SHP77 treated with DMSO at 0.1 percent for 48 hours (cell line): ENCODE results near the gene WASF2.
"Not testable (repeated sequence)": the region's sequence is repeated elsewhere in the genome, so short reads cannot be mapped to it uniquely, and the experiment has no call there.

Source experiments
- DNase-seq: peaks from one replicate; lab custom pipeline; 2025; lab: John Stamatoyannopoulos, UW

Gene WASF2

GRCh38 chr1:27397749-27398148 lies 92.2 kb downstream of the WASF2 start:
- no peak for DNase-seq

- DNase-seq = no peak
Measured at GRCh38 chr1:27397110-27397509, 92.9 kb downstream of the WASF2 start.

GRCh38 chr1:27395441-27396195 lies 94.3 kb downstream of the WASF2 start:
- DNase-seq = no peak

DNA sequence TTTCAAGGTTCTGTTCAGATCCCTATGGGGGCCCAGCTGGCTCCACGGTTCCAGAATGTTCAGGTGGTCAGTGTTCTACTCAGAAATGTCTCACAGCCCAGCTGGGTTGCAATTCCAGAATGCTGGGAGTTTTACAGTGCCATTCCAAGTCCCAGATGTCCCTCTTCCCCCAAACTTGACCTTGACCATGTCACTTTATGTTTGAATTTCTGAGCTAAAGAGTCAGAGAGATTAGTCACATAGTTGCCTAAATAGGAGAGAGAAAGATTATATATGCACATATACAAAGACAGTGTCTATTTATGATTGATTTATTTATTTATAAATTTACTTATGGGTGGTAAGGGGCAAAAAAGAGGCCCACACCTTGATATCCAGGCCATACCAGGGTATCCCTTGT lies 95.0 kb downstream of the WASF2 start:
- DNase-seq = no peak

- DNase-seq = no peak
Measured at GRCh38 chr1:27394282-27394658, 95.7 kb downstream of the WASF2 start.

- no peak for DNase-seq
Measured at GRCh38 chr1:27393641-27394281, 96.2 kb downstream of the WASF2 start.

GRCh38 chr1:27392778-27393635 lies 97.0 kb downstream of the WASF2 start:
- DNase-seq = no peak

DNA sequence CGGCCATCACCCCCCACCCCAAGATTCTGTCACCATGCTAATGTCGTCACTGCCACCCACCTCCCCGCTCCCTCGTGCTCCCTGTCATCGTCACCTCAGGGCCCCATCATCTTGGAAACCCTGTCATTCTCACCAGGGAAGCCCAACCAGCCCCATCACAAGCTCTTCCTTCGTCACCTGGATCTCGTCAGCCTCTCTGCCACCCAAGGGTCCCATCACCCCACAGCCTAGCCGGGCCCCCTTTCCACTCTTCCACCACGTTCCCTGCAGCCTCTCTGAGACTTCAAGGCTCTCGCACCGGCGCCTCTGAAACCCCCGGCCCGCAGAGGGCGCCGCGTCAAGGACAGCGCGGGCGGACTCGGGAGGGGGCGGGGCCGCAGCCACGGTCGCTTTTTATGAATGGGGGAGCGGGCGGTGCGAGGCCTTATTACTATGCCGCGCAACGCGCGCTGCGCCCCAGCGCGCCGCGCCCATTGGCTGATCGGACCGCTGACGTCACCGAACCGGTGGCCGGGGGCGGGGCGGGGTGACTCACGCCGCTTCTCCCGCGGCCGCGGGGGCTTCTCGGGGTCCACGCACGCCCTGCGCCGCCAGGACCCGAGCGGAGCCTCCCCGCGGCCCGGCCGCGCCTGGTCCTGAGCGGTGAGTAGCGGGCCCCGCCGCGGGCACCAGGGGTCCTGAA lies 97.7 kb downstream of the WASF2 start, which contains the start of gene GPR3:
GPR3 (plus strand) TSS at position 527 of the 682 bp plus-strand sequence. CDS start 1,177 bp downstream, outside the sequence.
- peak; percentile 48 for DNase-seq

DNA sequence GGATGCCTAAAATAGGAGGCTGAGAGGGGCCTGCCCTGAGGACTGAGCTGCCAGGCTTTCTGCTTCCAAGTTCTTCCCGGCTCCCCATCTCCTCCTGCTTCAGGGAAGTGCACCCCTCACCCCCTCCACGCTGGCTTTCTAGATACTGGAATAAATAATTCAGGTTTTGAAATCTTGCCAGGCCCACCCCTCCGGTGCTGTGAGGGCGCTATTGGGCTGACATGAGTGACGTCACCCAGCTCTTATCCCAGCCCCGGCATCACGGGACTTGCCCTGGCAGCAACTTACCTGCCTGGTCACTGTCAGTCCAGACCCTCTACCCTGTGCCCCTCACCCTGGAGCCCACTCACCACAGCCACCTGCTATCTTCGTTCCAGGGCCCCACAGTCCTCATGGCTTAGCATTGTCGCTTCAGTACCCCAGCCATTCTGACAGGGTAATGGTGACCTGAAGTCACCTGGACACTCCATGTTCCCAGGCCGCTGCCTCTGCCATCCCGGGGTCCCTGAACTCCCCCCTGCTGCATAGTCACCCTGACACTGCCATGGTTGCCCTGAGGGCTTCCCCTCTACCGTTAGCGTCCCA lies 98.4 kb downstream of the WASF2 start:
- peak; percentile 42 for DNase-seq

DNA sequence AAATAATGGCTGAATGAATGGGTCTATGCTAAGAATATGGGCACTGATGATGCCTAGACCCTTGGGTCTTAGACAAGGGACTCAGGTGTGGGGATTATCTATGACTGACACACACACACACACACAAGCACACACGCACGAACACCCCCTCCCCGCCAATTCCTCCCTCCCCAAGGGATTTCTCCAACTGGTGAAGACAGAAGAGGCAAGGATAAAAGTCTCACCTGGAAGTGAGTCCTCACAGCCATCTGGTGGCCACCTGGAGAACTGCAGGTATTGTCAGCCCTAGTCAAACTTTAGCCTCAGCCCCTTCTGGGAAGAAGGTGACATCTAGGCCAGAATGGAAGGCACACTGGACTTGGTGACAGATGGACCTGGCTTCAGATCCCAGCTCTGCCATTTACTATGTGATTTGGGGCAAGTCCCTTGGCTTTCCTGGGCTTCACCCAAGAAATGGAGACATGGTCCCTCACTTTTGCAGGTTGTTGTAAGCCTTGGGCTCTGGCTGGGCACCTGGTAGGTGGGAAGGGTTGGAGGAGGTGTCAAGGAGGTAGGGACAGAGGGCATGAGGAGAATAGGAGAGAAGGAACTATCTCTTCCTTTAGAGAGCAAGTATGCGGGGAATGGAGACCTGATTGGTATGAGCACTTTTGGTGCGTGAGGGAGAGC lies 101.5 kb downstream of the WASF2 start:
- peak; percentile 6 for DNase-seq

DNA sequence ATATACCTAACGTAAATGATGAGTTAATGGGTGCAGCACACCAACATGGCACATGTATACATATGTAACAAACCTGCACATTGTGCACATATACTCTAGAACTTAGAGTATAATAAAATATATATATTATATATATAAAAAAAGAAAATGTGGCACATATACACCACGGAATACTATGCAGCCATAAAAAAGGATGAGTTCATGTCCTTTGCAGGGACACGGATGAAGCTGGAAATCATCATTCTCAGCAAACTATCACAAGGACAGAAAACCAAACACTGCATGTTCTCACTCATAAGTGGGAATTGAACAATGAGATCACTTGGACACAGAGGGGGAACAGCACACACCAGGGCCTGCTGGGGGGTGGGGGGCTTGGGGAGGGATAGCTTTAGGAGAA lies 105.2 kb downstream of the WASF2 start:
- not testable (repeated sequence) for DNase-seq

DNA sequence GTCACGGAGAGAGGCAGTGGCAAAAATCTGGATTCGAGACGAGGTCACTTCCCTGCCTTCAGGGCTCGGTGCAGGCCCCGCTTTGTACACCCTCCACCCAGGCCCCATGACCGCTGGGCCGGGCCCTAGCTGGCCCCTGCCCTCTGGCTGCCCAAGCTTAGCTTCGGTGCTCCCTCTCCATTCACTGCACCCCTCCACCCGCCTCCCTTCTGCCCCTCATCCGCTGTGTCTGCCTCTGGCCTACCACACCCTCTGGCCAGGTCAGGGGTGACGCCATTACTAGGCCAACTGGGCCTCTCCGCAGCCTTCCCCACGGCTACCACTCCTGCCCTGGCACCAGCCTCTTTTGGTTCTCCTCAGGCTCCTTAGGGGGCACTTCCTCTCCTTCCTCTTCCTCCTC lies 106.3 kb downstream of the WASF2 start:
- DNase-seq = no peak

- DNase-seq = no peak
Measured at GRCh38 chr1:27383039-27383605, 106.8 kb downstream of the WASF2 start, which contains the start of gene CD164L2. CD164L2 (minus strand) TSS chr1:27383333; CDS start chr1:27383239, 94 bp downstream.

DNA sequence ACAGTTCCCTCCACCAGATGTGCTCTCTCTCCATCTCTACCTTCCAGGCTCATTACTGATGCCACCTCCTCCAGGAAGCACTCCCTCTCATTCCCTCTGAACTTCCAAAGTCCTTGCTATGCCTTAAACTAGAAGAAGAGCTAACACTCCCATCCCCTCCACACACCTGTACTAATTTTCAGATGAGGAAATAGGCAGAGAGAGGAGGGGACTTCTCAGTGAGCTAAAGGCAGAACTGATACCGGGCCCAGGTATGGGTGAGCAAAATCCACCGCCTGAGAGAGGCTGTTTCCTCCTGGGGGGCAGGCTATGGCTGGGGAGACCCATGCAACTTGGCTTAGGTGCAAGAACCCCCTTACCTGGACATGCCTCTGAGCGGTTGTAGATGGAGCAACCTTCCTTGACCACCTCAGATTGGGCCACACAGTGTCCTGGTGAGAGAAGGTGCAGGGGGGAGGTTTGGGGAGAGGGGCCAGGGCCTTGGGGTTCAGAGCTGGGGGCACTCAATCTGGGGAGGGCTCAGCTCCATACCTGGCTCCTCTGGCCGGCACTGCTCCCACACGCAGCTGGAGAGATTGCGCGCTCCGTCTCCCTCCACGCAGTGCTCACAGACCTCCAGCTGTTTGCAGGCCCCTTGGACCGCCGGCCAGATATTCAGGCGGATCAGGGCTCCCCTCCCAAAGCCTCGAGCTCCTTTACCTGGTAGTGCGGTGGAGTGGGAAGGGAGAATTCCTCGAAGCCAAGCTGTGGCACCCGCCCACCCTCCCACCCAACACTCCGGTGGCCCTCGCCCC lies 107.8 kb downstream of the WASF2 start:
- DNase-seq = no peak

GRCh38 chr1:27380766-27381733 lies 108.9 kb downstream of the WASF2 start:
- DNase-seq = no peak

DNA sequence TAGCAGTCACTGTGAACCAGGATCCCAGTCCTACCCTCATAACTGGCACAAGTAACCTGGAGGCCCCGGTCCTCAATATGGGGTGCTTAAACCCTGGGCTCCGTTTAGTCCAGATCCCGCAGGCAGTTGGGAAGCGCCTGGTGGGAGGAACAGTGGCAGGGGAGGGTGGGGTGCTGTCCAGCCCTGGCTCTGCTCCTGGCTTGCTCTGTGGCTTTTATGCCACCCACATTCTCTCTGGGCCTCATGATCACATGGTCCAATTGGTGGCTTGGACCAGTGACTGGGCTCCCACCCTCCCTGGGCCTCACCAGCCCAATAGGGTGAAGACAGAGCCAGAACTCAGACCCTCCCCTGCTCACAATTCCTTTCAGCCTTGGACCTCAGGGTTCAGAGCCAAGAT lies 109.7 kb downstream of the WASF2 start:
- DNase-seq = no peak

GRCh38 chr1:27379564-27380122 lies 110.3 kb downstream of the WASF2 start:
- DNase-seq = no peak

- DNase-seq = no peak
Measured at GRCh38 chr1:27377760-27378495, 112.0 kb downstream of the WASF2 start.
